Measurements from ENCODE around the gene PLA2G4A. TPM values are rescaled to one million over a fixed set of nuclear protein-coding genes. Genes with fewer than 3 reads are reported as not detected.

Gene PLA2G4A
- total RNA-seq, 1 donor from 2014 or later, result 27.1 TPM

DNA sequence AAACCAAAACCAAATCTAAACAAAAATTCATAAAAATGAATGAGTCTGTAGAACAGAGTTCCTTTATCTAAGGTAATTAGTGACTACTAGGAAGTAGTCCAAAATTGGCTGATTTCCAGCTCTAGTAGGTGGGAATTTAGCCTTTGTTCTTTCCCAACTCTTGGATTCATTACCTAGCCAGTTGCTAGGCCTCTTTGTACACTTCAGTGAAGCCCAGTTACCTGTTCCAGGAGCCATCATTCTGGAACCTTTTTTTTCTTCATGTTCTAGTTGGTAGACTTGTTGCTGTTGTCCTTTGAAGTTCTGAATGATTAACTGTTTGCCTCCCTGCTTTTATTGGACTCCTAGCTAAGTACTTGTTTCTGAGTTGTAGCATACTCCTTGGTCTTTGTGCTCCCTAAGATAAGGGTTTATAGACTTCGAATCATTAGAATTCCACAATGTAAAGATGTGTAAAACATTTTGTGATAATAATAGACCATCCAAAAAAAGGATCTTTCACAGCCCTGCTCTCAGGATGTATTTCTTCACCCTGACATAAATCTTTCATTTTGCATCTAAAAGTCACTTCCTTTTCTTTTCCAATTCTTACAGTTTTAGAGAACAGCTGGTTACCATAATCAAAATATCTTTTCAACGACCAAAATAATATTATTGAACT lies 9.8 kb downstream of the PLA2G4A start:
- Mint-ChIP-seq H3K4me3 (ENCODE audit: low read depth) (no peak overlapping the region), H3K4me1 (ENCODE audit: low read depth) (peaks cover 20% of the 10 kb centered on the region), H3K36me3 (ENCODE audit: low read depth) (peaks cover 12% of the 10 kb centered on the region), H3K9me3 (no peaks in the 10 kb centered on the region), H3K27ac (no peak overlapping the region), H3K27me3 (ENCODE audit: low read depth) (peaks cover 8% of the 10 kb centered on the region)
- DNase-seq (ENCODE audit: low spot score), result no peak
- intact Hi-C loops (cut with micrococcal nuclease), result no loop called here

- intact Hi-C loops (cut with micrococcal nuclease), result no loop called here
- peaks cover 22% of the 10 kb centered on the region for H3K4me1 Mint-ChIP-seq (ENCODE audit: low read depth)
- DNase-seq (ENCODE audit: low spot score), result no peak
These were observed 10.3 kb downstream of the PLA2G4A start for GRCh38 chr1:186839041-186839400.

GRCh38 chr1:186841599-186841998 lies 12.8 kb downstream of the PLA2G4A start:
- intact Hi-C loops (cut with micrococcal nuclease), result no loop called here
- DNase-seq (ENCODE audit: low spot score), result no peak

More at GRCh38 chr1:186839041-186839400, 10.3 kb downstream of the PLA2G4A start:
- Mint-ChIP-seq H3K36me3 (ENCODE audit: low read depth) (peaks cover 14% of the 10 kb centered on the region), H3K9me3 (no peaks in the 10 kb centered on the region), H3K4me3 (ENCODE audit: low read depth) (no peak overlapping the region), H3K27ac (no peak overlapping the region), H3K27me3 (ENCODE audit: low read depth) (peaks cover 6% of the 10 kb centered on the region)

GRCh38 chr1:186842547-186842946 lies 13.8 kb downstream of the PLA2G4A start:
- no peak overlapping the region for H3K4me3 Mint-ChIP-seq (ENCODE audit: low read depth)
- H3K27ac Mint-ChIP-seq, result no peak overlapping the region
- H3K36me3 Mint-ChIP-seq (ENCODE audit: low read depth), result peaks cover 10% of the 10 kb centered on the region
- peaks cover 6% of the 10 kb centered on the region for H3K27me3 Mint-ChIP-seq (ENCODE audit: low read depth)
- no peak for DNase-seq (ENCODE audit: low spot score)
- H3K9me3 Mint-ChIP-seq, result no peaks in the 10 kb centered on the region
- peaks cover 21% of the 10 kb centered on the region for H3K4me1 Mint-ChIP-seq (ENCODE audit: low read depth)
- intact Hi-C loops (cut with micrococcal nuclease), result no loop called here

More at GRCh38 chr1:186841599-186841998, 12.8 kb downstream of the PLA2G4A start:
- Mint-ChIP-seq H3K9me3 (no peaks in the 10 kb centered on the region), H3K27ac (no peak overlapping the region), H3K36me3 (ENCODE audit: low read depth) (peaks cover 14% of the 10 kb centered on the region), H3K4me3 (ENCODE audit: low read depth) (no peak overlapping the region), H3K27me3 (ENCODE audit: low read depth) (peaks cover 6% of the 10 kb centered on the region), H3K4me1 (ENCODE audit: low read depth) (peaks cover 25% of the 10 kb centered on the region)

GRCh38 chr1:186843226-186843625 lies 14.5 kb downstream of the PLA2G4A start:
- Mint-ChIP-seq H3K36me3 (ENCODE audit: low read depth) (peaks cover 12% of the 10 kb centered on the region), H3K4me1 (ENCODE audit: low read depth) (peaks cover 18% of the 10 kb centered on the region), H3K27ac (no peak overlapping the region), H3K27me3 (ENCODE audit: low read depth) (peaks cover 6% of the 10 kb centered on the region), H3K4me3 (ENCODE audit: low read depth) (no peak overlapping the region), H3K9me3 (no peaks in the 10 kb centered on the region)
- intact Hi-C loops (cut with micrococcal nuclease), result no loop called here
- DNase-seq (ENCODE audit: low spot score), result no peak

GRCh38 chr1:186843931-186844330 lies 15.2 kb downstream of the PLA2G4A start:
- Mint-ChIP-seq H3K9me3 (no peaks in the 10 kb centered on the region), H3K4me3 (ENCODE audit: low read depth) (no peak overlapping the region), H3K4me1 (ENCODE audit: low read depth) (peaks cover 18% of the 10 kb centered on the region), H3K27ac (no peak overlapping the region), H3K36me3 (ENCODE audit: low read depth) (peaks cover 12% of the 10 kb centered on the region), H3K27me3 (ENCODE audit: low read depth) (peaks cover 6% of the 10 kb centered on the region)
- DNase-seq (ENCODE audit: low spot score), result no peak
- intact Hi-C loops (cut with micrococcal nuclease), result no loop called here

GRCh38 chr1:186845576-186846210 lies 16.9 kb downstream of the PLA2G4A start:
- Mint-ChIP-seq H3K4me1 (ENCODE audit: low read depth) (peaks cover 22% of the 10 kb centered on the region), H3K36me3 (ENCODE audit: low read depth) (peaks cover 17% of the 10 kb centered on the region), H3K27me3 (ENCODE audit: low read depth) (peaks cover 7% of the 10 kb centered on the region), H3K4me3 (ENCODE audit: low read depth) (no peak overlapping the region), H3K9me3 (no peaks in the 10 kb centered on the region), H3K27ac (no peak overlapping the region)
- no peak for DNase-seq (ENCODE audit: low spot score)
- intact Hi-C loops (cut with micrococcal nuclease), result no loop called here

- Mint-ChIP-seq H3K27ac (no peak overlapping the region), H3K4me3 (ENCODE audit: low read depth) (no peak overlapping the region), H3K27me3 (ENCODE audit: low read depth) (peaks cover 3% of the 10 kb centered on the region), H3K9me3 (no peaks in the 10 kb centered on the region), H3K4me1 (ENCODE audit: low read depth) (peaks cover 18% of the 10 kb centered on the region), H3K36me3 (ENCODE audit: low read depth) (peaks cover 10% of the 10 kb centered on the region)
- DNase-seq (ENCODE audit: low spot score), result no peak
- intact Hi-C loops (cut with micrococcal nuclease), result no loop called here
These were observed 19.9 kb downstream of the PLA2G4A start for GRCh38 chr1:186848509-186849130.

GRCh38 chr1:186849271-186849671 lies 20.5 kb downstream of the PLA2G4A start:
- H3K4me3 Mint-ChIP-seq (ENCODE audit: low read depth), result no peak overlapping the region
- no peak for DNase-seq (ENCODE audit: low spot score)
- peak overlapping the region; percentile 4 for H3K27ac Mint-ChIP-seq
- H3K4me1 Mint-ChIP-seq (ENCODE audit: low read depth), result peaks cover 18% of the 10 kb centered on the region
- H3K9me3 Mint-ChIP-seq, result no peaks in the 10 kb centered on the region
- peaks cover 3% of the 10 kb centered on the region for H3K27me3 Mint-ChIP-seq (ENCODE audit: low read depth)
- intact Hi-C loops (cut with micrococcal nuclease), result no loop called here
- peaks cover 13% of the 10 kb centered on the region for H3K36me3 Mint-ChIP-seq (ENCODE audit: low read depth)

GRCh38 chr1:186849826-186850225 lies 21.1 kb downstream of the PLA2G4A start:
- Mint-ChIP-seq H3K27me3 (ENCODE audit: low read depth) (peaks cover 3% of the 10 kb centered on the region), H3K27ac (peak overlapping the region; percentile 4), H3K4me1 (ENCODE audit: low read depth) (peaks cover 18% of the 10 kb centered on the region), H3K9me3 (no peaks in the 10 kb centered on the region), H3K4me3 (ENCODE audit: low read depth) (no peak overlapping the region), H3K36me3 (ENCODE audit: low read depth) (peaks cover 15% of the 10 kb centered on the region)
- intact Hi-C loops (cut with micrococcal nuclease), result no loop called here
- no peak for DNase-seq (ENCODE audit: low spot score)

DNA sequence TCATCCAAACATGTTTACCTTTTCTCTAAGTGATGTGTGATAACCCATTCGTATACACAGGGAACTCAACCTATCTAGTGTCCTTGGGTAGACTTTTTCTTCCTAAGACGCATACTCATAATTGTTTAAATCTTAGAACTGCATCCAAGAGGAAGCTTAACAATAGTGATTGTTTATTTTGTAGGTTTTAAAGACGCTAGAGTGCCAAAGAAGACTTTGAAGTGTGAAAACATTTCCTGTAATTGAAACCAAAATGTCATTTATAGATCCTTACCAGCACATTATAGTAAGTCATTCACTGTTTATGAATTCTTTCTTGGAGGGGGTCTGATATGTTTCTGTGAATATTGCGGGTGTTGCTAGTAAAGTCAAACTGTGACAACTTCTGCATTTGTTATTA lies 25.4 kb downstream of the PLA2G4A start:
- Mint-ChIP-seq H3K9me3 (peaks cover 14% of the 10 kb centered on the region), H3K4me3 (ENCODE audit: low read depth) (no peak overlapping the region), H3K36me3 (ENCODE audit: low read depth) (peaks cover 40% of the 10 kb centered on the region), H3K27me3 (ENCODE audit: low read depth) (peaks cover 3% of the 10 kb centered on the region), H3K4me1 (ENCODE audit: low read depth) (peaks cover 12% of the 10 kb centered on the region), H3K27ac (no peak overlapping the region)
- intact Hi-C loops (cut with micrococcal nuclease), result no loop called here
- DNase-seq (ENCODE audit: low spot score), result no peak

DNA sequence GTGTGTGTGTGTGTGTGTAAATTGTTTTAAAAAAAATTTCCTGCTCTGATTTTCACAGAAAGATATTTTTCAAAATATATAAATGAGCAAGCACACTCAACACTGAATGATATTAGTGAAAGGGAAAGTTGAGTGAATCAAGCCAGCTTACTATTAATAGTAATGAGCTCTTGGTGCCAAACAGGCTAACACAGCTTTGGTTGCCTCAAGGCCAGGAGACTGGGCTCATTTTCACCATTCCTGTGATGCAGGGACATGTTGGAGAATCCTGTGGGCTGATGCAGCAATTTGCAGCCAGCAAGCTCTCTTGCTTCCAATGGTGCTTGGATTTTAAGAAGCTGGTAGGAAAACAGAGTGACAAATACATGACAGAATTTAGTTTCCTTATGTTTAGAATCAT lies 30.2 kb downstream of the PLA2G4A start:
- Mint-ChIP-seq H3K27me3 (ENCODE audit: low read depth) (no peaks in the 10 kb centered on the region), H3K4me1 (ENCODE audit: low read depth) (peaks cover 10% of the 10 kb centered on the region), H3K4me3 (ENCODE audit: low read depth) (no peak overlapping the region), H3K9me3 (peaks cover 14% of the 10 kb centered on the region), H3K36me3 (ENCODE audit: low read depth) (peaks cover 62% of the 10 kb centered on the region), H3K27ac (peak overlapping the region; percentile 3)
- intact Hi-C loops (cut with micrococcal nuclease), result no loop called here
- DNase-seq (ENCODE audit: low spot score), result no peak

DNA sequence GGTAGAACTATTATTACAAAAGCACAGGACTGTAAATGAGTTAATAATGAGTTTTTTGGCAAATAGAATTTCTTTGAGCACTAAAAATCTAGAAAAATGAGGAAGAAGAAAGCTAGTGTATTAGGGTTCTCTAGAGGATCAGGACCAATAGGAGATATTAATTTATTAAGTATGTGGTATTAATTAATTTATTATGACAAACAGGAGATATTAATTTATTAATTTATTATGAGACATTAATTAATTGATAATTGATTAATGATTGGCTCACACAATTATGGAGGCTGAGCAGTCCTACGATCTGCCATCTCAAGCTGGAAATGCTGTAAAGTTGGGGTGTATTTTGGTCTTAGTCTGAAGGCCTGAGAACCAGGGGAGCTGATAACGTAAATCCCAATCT lies 31.2 kb downstream of the PLA2G4A start:
- DNase-seq (ENCODE audit: low spot score), result no peak
- Mint-ChIP-seq H3K4me1 (ENCODE audit: low read depth) (peaks cover 15% of the 10 kb centered on the region), H3K4me3 (ENCODE audit: low read depth) (no peak overlapping the region), H3K27me3 (ENCODE audit: low read depth) (no peaks in the 10 kb centered on the region), H3K9me3 (peaks cover 14% of the 10 kb centered on the region), H3K36me3 (ENCODE audit: low read depth) (peaks cover 56% of the 10 kb centered on the region), H3K27ac (no peak overlapping the region)
- intact Hi-C loops (cut with micrococcal nuclease), result no loop called here
